B cell (primary cell): Measurements from ENCODE around the gene NUDT21. TPM values are rescaled to one million over a fixed set of nuclear protein-coding genes. Genes with fewer than 3 reads are reported as not detected.

Source experiments
- ATAC-seq: fragments of 200-7000 bp; cut with Tn5 transposase; one replicate; pipeline ENCODE4 v1.10.0; 2021; ENCODE audit warnings: low read depth, mild to moderate bottlenecking, moderate number of reproducible peaks, moderate library complexity
- CTCF ChIA-PET: fragments of 350-600 bp; sonication (Branson Sonifier 250); formaldehyde crosslinking; loops from one replicate; lab custom pipeline; 2021; ENCODE audit warnings: antibody characterized with exemption, inconsistent platforms; lab: Charles Lee
- POLR2A ChIA-PET: fragments of 350-600 bp; sonication (Branson Sonifier 250); formaldehyde crosslinking; loops from one replicate; lab custom pipeline; 2021; ENCODE audit warnings: antibody characterized with exemption; lab: Charles Lee
- DNase-seq: peaks from one replicate; pipeline ENCODE4 v3.0.0; 2013
- H2AFZ ChIP-seq: 2 replicates; pipeline ENCODE4 v1.6.1; 2012; ENCODE audit warnings: mild to moderate bottlenecking, low read depth, low read length; ENCODE audit not compliant: insufficient read depth, poor library complexity, severe bottlenecking
- H3K27ac ChIP-seq, 2 donors: 1 replicate in 1 of 2; 2 replicates in 1 of 2; pipeline ENCODE4 v1.5.1; 2012 to 2013; ENCODE audit warnings: low read length in 2 of 2, mild to moderate bottlenecking in 2 of 2, moderate library complexity in 1 of 2
- H3K27me3 ChIP-seq, 4 experiments: fragments of 200-600 bp in 1 of 4; sonication (generic) in 1 of 4; replicated peaks in 1 of 4; 1 replicate in 2 of 4; 2 replicates in 2 of 4; pipeline versions ENCODE4 v1.6.1 to v1.7.0; 2013 to 2016; ENCODE audit warnings: low read length in 3 of 4, mild to moderate bottlenecking in 2 of 4, mixed read lengths in 1 of 4, moderate library complexity in 1 of 4; ENCODE audit not compliant: insufficient read depth in 4 of 4, control insufficient read depth in 3 of 4; ENCODE audit errors: control extremely low read depth in 1 of 4
- H3K36me3 ChIP-seq, 2 experiments: replicated peaks in 1 of 2; 1 replicate in 1 of 2; 2 replicates in 1 of 2; pipeline versions ENCODE4 v1.6.1 to v1.7.1; 2013; ENCODE audit warnings: low read length in 1 of 2; ENCODE audit not compliant: insufficient read depth in 2 of 2, control insufficient read depth in 1 of 2; ENCODE audit errors: control extremely low read depth in 1 of 2, extremely low read depth in 1 of 2
- H3K4me1 ChIP-seq, 2 donors: fragments of 200-600 bp in 1 of 2; sonication (generic) in 1 of 2; 1 replicate in 1 of 2; 2 replicates in 1 of 2; pipeline versions ENCODE4 v1.5.1 to v1.6.1; 2013 to 2017; ENCODE audit warnings: low read length in 2 of 2; ENCODE audit not compliant: control insufficient read depth in 2 of 2, insufficient read depth in 2 of 2
- H3K4me2 ChIP-seq: replicated peaks from 2 replicates; pipeline ENCODE3; 2012; ENCODE audit warnings: mild to moderate bottlenecking, low read depth, low read length; ENCODE audit not compliant: poor library complexity, severe bottlenecking
- H3K4me3 ChIP-seq, 5 experiments: fragments of 200-600 bp in 1 of 5; sonication (generic) in 1 of 5; 1 replicate in 3 of 5; 2 replicates in 2 of 5; pipeline versions ENCODE4 v1.5.1 to v1.7.0; 2011 to 2016; ENCODE audit warnings: low read length in 4 of 5, mild to moderate bottlenecking in 4 of 5, low read depth in 2 of 5, control low read depth in 1 of 5, moderate library complexity in 1 of 5; ENCODE audit not compliant: insufficient read depth in 1 of 5; ENCODE audit errors: control extremely low read depth in 1 of 5, extremely low read depth in 1 of 5
- H3K79me2 ChIP-seq: fragments of 200-600 bp; sonication (generic); one replicate; pipeline ENCODE4 v1.6.0; 2016; ENCODE audit warnings: low read length; ENCODE audit not compliant: control insufficient read depth, insufficient read depth
- H3K9ac ChIP-seq: fragments of 200-600 bp; sonication (generic); 2 replicates; pipeline ENCODE4 v1.6.1; 2017; ENCODE audit warnings: mild to moderate bottlenecking, low read length, moderate library complexity
- H3K9me3 ChIP-seq, 3 donors: one replicate each; pipeline versions ENCODE4 v1.6.1 to v1.7.1; 2013; ENCODE audit warnings: low read length in 2 of 3; ENCODE audit not compliant: control insufficient read depth in 2 of 3, insufficient read depth in 1 of 3; ENCODE audit errors: control extremely low read depth in 1 of 3
- H4K20me1 ChIP-seq: 2 replicates; pipeline ENCODE4 v1.6.0; 2012; ENCODE audit warnings: mild to moderate bottlenecking, low read length; ENCODE audit not compliant: insufficient read depth, control insufficient read depth, poor library complexity, severe bottlenecking
- H3K27ac Mint-ChIP-seq: one replicate; pipeline ENCODE4 v1.8.0; 2021; ENCODE audit warnings: mixed read lengths
- H3K27me3 Mint-ChIP-seq: one replicate; pipeline ENCODE4 v1.8.0; 2021; ENCODE audit warnings: mixed read lengths
- H3K4me1 Mint-ChIP-seq: one replicate; pipeline ENCODE4 v1.8.0; 2021; ENCODE audit warnings: mixed read lengths
- H3K4me3 Mint-ChIP-seq: one replicate; pipeline ENCODE4 v1.8.0; 2021; ENCODE audit warnings: mixed read lengths
- H3K9me3 Mint-ChIP-seq: one replicate; pipeline ENCODE4 v1.8.0; 2022; ENCODE audit warnings: mixed read lengths; ENCODE audit not compliant: insufficient read depth
- CTCF ChIP-seq: fragments of 200-600 bp; IDR thresholded peaks from one replicate; pipeline ENCODE4 v1.8.0; 2022; ENCODE audit warnings: antibody characterized with exemption, mild to moderate bottlenecking
- WGBS: methylation state at CpG from one replicate; pipeline ENCODE4 v1.1.5; 2013; ENCODE audit warnings: missing lambda C conversion rate; ENCODE audit not compliant: insufficient coverage; 5-methylcytosine and 5-hydroxymethylcytosine counted together
- intact Hi-C: fragments of 100-400 bp; cut with micrococcal nuclease; formaldehyde crosslinking; loops from one replicate; pipeline ENCODE4 v1.10.0; 2022
- polyA plus RNA-seq: library from polyadenylated mRNA; depleted of rRNA; stranded (reverse); fragments of >200 nt; gene quantifications from 2 replicates; pipeline ENCODE4 v1.2.3, GENCODE V29; 2012
- total RNA-seq, 2 donors: library from RNA; stranded (reverse); fragments of 120-200 nt in 1 of 2; gene quantifications; 1 replicate in 1 of 2; 2 replicates in 1 of 2; pipeline versions ENCODE4 v1.2.3 to v1.2.4, GENCODE V29; 2013 to 2022

NUDT21 gene
- total and polyA plus RNA-seq, 2 donors (not counting 1 experiment from before 2014, with no cell fraction given) = 27.3 to 89.4 TPM

DNA sequence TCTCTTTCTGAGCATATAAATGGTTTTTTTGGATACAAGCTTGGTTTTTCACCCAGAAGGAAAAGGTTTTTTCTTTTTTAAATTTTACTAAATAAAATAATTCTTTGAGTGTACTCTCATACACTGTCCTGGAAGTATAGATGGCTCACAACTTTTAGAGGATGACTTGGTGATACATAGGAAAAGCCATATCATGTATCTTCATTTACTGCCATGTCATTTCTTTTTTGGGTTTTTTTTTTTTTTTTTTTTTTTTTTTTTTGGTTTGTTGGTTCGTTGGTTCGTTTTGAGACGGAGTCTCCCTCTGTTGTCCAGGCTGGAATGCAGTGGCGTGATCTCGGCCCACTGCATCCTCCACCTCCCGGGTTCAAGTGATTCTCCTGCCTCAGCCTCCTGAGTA, 12.0 kb upstream of the NUDT21 start:
- 88% methylated on average over 5 of the region's 6 CpGs for WGBS
- no peak for DNase-seq

More for the DNA sequence above, 12.0 kb upstream of the NUDT21 start:
- no peak for TF ChIP-seq CTCF
- intact Hi-C loops = no loop called here
- H3K27ac ChIP-seq = no peak overlapping the region
- H3K4me3 ChIP-seq = no peak overlapping the region
- peaks cover 12 to 56% of the 10 kb centered on the region in 2 experiments for H3K36me3 ChIP-seq
- Mint-ChIP-seq H3K4me1 (no peaks in the 10 kb centered on the region), H3K9me3 (no peaks in the 10 kb centered on the region), H3K27me3 (no peaks in the 10 kb centered on the region), H3K4me3 (no peak overlapping the region), H3K27ac (no peak overlapping the region)
- H4K20me1 ChIP-seq = no peaks in the 10 kb centered on the region
- H3K79me2 ChIP-seq = no peaks in the 10 kb centered on the region
- no peaks in the 10 kb centered on the region for H3K4me1 ChIP-seq
- H2AFZ ChIP-seq = no peak overlapping the region
- POLR2A ChIA-PET = interaction anchor here (0.7 kb wide), 2 partner anchors 9 to 1074 kb away, joined by 10 to 14 read pairs; no protein-coding TSS in a partner anchor
- no peak overlapping the region for H3K4me2 ChIP-seq
- no peak overlapping the region for H3K9ac ChIP-seq
- CTCF ChIA-PET = interaction anchor here (0.6 kb wide), 1 partner anchor 251 kb away, joined by 3 read pairs; no protein-coding TSS in a partner anchor
- no peaks in the 10 kb centered on the region for H3K27me3 ChIP-seq
- no peaks in the 10 kb centered on the region for H3K9me3 ChIP-seq
- no peak for ATAC-seq
